ENCODE results near the gene XYLB.

The XYLB gene

DNA sequence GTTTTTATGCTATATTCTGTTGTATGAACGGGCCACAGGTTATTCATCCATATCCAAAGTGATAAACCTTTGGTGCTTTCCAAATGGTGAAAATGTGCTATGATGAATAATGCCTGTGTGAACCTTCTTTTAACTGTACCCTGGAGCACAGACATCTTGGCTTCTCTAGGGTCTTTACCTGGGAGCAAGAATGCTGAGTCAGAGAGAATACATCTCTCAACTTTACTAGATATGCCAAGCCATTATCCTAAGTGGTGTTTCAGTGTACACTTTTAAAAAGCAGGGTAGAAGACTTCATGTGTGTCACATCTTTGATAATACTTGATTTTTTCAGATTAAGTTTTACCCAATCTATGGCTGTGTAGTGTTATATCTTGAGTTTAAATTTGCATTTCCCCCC lies 23.5 kb upstream of the XYLB start:
- DNase-seq (ENCODE audit: low read depth) = no peak

DNA sequence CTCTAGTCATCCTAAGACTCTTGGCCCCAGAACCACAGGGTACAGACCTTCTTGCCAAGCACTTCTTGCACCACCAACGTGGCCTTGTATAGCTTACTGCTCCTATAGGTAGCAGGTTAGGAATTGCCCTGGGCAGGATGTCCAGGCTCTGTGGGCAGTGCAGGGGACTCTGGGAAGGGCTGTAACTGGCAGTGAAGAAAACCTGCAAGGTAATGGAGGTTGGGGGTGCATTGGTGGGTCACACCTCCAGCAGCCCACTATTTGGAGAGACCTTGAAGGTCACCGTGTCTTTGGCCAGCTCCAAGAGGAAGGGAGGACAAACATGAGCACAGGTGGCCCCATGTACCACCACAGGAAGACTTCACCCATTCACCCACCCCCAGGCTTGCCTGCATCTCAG lies 21.3 kb upstream of the XYLB start:
- DNase-seq (ENCODE audit: low read depth) = no peak

DNA sequence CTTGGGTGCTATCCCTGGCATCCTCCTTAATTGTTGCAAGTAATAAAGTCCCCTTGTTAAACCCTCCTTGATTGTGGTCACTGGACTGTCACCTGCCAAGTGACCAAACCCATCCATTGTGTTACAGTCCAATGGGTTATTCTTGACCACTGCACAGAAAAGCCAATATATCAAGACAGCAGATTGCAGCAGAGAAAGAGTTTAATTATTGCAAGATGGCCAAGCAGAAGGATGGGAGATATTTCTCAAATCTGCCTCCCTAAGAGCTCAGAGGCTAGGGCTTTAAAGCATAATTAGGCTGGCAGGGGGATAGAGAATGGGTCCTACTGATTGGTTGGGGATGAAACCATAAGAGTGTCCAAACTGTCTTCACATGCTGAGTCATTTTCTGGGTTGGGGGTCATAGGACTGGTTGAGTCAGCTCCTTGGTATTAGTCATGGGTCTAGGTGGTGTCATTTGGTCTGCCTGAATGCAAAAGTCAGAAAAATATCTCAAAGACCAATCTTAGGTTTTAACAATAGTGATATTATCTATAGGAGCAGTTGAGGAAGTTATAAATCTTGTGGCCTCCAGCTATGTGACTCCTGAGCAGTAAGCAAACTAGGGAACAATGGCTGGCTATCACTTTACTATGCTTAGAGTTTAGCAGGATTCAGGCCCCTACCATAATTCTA lies 19.1 kb upstream of the XYLB start:
- DNase-seq (ENCODE audit: low read depth) = no peak

DNA sequence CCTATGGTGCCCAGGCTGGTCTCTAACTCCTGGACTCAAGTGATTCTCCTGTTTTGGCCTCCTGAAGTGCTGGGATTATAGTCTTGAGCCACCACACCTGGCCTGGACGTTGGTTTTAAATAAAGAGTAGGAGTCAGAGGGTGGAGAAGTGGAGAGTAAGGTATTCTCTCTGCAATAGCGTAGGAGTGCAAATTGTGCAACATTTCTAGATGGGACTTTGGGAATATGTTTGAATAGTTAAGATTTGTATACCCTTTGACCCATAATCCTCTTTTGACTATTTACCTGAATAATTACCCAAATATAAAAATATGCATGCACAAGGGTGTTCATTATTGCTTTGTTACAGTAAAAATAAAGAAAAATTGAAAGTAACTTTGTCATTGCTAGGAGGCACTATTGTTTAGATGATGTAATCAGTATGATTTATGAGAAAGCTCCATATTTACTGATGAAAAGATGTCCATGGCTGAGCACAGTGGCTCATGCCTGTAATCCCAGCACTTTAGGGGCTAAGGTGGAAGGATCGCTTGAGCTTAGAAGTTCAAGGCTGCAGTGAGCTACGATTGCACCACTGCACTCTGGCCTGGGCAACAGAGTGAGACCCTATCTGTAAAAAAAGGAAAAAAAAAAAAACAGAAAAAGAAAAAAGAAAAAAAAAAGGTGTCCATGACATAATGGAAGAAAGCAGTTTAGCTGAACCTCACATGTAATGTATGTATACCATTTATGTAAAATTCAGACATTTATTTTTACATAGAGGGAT lies 15.1 kb upstream of the XYLB start:
- DNase-seq (ENCODE audit: low read depth) = no peak

DNA sequence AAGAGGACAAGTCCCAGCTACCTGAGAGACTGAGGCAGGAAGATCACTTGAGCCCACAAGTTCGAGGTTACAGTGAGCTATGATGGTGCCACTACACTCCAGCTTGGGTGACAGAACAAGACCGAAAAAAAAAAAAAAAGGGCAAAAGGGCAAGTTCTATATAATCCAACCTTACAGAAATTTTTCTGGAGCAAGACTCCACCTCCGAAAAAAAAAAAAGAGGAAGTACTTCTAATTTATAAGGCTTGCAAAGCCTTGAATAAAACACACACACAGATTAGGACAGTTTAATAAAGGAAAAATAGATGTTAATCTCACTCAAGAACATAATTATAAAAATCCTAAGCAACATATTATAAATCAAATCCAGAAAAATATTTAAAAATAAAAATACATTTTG lies 14.4 kb upstream of the XYLB start:
- no peak for DNase-seq (ENCODE audit: low read depth)

DNA sequence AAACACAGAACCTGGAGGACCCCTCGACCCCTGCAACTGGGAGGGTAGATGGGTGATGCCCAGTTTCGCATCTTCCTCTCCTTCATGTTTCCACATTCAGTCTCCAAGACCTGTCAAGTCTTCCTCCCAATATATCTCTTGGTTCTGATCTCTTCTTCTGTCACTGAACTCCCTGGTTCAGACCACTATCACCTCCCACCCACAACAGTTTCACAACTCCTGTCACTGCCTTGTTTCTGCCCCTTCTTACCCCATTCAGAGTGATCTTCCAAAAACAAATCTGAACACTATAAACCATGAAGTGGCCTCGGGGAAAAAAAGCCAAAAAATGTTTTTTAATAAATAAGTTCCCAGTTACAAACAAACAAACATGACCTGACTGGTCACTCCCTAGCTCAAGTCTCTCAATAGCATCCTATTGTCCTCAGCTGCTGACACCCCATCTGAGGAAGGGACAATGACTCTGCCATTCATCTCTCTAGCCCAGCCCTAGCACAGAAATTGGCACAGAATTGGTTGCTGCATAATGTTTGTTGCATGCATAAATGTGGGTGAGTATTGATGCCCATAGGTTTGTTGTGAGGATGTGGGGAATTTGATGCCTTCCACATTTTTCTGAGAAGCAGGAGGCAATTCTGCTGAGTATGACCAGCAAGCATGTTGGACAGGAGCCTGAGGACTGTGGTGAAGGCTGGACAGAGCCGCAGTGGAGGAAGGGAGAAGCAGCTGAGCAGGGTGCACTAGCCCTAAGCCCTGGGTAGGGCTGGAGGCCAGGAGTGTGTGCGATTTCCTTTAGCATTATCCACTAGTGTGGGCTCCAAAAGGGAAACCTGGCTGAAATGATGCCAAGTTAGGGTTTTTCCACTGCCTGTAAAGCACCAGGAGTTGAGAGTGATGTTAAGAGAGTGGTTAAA lies 12.2 kb upstream of the XYLB start:
- no peak for DNase-seq (ENCODE audit: low read depth)

DNA sequence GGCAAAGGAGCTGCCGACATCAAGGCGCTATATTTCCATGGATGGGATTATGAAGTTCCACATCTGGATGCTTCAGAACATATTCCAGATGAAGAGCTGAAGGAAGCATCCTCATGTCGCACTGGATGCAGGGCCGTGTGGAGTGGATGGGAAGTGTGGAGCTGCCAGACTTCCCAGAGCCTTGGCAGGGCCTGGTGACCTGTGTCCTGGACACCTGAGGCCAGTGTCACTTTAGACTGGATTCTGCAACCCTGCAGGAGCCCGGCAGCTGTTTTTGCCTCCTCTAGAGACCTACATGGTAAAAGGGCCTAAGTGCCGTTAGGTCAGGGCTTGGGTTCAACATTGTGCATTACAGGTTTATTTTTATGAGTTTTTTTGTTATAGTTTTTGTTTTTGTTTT lies 11.3 kb upstream of the XYLB start:
- no peak for DNase-seq (ENCODE audit: low read depth)

DNA sequence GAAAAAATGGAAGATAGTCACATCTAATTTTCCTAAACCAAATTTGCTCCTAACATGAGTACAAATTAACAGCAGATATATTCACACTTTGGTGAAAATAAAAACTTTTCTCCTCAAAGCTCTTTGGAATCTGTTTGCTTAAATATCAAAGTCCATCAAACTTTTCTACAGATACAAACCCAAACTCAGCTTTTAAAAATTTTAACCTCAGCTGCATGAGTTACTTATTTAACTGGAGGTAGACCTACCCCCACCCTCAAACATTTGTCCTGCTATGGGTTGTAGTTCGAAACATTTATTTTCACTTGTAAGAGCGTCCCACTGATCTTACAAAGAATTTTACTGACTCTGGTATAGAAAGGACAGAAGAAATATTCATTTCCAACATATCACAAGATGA lies 8.9 kb upstream of the XYLB start:
- no peak for DNase-seq (ENCODE audit: low read depth)

DNA sequence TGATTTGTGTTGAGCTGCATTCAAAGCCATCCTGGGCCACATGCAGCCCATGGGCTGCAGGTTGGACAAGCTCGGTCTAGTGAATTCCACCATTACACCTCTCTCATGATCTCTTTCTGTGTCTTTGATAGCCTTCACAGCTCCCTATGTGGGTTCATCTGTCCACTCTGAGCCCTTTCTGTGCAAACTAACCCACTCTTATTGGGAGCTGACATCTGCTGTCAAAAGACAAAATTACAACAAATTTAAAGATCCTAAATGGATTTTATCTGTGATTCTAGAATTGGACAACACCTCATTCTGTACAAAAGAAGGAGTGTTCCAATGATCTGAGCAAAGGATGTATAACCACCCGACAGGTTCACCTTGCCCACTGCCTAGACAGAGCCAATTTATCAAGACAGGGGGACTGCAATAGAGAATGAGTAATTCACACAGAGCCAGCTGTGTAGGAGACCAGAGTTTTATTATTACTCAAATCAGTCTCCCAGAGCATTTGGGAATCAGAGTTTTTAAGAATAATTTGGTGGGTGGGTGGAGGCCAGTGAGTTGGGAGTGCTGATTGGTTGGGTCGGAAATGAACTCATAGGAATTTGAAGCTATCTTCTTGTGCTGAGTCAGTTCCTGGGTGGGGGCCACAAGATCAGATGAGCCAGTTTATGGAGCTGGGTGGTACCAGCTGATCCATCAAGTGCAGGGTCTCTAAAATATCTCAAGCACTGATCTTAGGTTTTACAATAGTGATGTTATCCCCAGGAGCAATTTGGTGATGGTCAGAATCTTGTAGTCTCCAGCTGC lies 2.6 kb upstream of the XYLB start:
- no peak for DNase-seq (ENCODE audit: low read depth)

DNA sequence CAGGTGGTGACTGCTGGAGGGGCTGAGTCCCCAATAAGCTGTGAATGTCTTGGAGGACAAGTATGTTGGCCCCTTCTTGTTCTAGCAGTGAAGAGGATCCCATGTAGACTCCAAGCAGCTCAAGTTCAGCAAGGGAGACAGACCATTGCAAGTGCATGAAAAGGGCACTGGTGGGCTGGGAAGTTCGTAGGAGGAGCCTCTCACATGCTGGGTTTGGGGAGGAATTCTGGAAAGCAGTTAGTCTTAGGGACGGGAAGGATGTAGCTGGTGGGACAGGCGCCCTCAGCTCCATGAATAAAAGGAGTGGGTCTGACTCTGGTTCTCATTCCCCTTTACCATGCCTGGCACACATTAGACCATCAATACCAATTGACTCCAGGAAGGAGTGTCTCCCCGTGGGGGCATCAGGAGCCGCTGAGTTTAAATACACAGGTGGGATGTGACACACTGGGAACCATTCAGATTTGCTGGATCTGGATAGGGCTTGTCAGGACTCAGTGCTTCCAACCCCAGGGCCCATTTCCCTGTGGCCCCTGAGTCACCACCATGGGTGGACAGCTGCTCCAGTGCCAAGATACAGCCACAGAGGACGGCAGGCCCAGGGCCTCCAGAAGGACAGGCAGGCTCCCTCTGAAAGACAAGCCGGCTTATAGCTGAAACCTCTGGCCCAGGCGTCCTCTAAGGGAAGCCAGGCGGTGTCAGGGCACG lies 552 bp upstream of the XYLB start:
- DNase-seq (ENCODE audit: low read depth) = no peak

DNA sequence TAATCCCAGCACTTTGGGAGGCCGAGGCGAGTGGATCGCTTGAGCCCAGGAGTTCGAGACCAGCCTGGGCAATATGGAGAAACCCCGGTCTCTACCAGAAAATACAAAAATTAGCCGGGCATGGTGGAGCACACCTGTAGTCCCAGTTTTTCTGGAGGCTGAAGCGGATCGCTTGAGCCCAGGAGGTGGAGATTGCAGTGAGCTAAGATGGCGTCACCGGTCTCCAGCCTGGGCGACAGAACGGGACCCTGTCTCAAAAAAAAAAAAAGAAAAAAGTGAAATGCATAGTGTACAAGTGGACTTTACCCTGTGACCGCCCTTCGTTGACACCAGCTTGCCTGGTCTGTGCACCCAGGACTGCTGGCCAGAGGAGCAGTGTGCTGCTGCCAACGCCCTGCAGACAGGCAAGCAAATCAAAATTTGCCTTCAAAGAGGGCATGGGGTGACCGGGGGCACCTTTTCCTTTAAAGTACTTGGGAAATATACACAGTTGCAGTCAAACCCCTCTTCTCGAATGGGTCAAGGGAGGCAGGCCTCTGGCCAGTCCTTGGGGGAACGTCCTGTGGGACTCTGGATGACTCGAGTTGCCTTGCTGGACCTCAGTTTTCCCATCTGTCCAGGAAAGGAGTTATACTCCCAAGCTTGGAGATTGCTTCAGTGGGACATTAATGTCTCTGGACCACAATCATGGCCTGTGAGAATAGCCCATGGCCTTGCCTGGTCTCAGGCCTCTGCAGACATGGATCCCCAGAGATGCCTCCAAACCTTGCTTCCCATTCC lies 1.0 kb downstream of the XYLB start:
- DNase-seq (ENCODE audit: low read depth) = no peak

DNA sequence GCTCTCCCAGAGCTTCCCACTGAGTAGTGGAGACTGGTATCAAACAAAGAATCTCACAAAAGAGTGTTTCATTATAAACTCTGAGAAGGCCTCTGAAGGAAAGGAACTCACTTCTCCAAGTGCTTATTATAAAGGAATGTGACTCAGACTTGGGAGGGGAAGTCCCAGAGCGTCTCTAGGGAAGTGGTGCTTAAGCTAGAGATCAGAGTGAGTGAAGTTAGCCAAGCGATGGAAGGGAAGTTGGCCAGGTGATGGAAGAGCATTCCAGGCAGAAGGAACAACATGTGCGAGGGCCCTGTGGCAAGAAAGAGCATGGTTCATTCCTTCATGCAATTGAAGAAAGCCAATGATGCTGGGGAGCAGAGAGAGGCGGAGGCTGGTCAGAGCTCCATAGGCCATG lies 2.3 kb downstream of the XYLB start:
- DNase-seq (ENCODE audit: low read depth) = no peak

DNA sequence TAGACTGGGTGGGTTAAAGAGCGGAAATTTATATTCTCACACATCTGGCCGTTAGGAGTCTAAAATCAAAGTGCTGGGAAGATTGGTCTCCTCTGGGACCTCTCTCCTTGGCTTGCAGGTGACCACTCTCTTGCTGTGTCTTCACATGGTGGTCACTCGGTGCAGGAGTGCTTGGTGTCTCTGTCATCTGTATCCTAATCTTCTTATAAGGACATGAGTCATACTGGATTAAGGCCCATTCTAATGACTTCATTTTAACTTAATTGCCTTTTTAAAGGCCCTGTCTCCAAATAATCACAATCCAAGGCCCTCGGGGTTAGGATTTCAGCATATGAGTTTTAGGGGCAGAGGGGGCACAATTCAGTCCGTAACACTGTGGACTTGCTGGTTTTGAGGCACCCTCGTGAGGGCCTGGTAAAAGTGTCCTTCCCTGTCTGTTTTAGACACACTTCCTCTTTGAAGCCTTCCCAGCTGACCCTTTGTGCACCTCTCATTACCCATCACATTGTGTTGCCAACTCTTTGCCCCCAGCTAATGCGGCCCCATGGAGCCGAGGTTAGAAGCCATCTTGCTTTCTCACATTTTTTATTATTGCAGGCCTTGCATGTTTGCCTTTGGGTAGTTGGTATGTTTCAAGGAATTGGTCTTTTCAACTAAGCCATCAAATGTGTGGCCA lies 3.2 kb downstream of the XYLB start:
- DNase-seq (ENCODE audit: low read depth) = no peak

DNA sequence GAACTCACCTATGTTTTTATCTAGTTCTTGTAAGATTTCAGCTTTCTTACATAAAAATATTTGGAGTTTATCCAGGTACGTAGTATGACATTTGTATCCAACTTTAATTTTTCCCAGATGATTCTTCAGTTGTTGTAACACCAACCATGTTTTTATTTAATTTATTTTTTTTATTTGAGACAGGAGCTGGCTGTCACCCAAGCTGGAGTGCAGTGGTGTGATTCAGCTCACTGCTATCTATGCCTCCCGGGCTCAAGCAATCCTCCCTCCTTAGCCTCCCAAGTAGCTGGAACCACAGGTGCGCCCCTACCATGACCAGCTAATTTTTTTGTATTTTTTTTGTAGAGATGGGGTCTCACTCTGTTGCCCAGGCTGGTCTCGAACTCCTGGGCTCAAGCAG lies 6.6 kb downstream of the XYLB start:
- no peak for DNase-seq (ENCODE audit: low read depth)

DNA sequence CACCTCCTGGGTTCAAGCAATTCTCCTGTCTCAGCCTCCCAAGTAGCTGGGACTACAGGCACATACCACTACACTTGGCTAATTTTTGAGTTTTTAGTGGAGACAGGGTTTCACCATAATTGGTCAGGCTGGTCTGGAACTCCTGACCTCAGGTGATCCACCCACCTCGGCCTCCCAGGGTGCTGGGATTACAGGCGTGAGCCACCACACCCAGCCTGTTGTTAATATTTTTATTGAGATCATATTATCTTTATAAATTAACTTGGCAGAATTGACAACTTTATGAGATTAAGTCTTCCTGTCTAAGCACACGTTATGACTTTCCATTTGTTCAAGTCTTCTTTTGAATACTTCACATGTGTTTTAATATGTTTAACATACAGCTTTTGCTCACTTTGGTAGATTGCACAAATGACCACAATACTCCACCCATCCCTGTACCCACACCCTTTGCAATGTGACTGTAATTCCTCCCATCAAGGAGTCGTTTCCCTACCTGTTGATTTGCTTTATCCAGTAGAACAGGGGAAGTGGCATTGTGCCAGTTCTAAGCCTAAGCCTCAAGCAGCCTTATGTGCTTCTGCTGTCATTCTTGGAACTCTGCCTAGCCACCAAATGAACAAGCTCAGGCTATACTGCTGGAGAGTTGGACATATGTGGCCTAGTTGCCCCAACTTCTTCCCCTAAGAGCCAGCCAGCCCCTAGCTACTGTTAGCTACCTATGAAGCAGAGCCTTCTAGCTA lies 8.2 kb downstream of the XYLB start:
- no peak for DNase-seq (ENCODE audit: low read depth)

DNA sequence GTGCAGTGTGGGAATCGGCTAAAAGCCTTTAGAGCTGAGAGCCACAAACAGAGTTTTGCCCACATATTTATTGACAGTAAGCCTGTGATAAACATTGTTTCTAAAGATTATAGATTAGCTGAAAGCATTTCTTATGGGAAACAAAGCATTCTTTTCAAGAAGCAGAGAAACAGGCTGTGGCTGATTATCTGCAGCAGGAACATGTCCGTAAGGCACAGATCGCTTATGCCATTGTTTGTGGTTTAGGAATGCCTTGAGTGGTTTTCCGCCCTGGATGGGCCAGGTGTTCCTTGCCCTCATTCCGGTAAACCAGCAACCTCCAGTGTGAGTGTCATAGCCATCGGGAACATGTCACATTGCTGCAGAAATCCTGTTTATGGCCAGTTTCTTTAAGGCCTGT lies 12.5 kb downstream of the XYLB start:
- DNase-seq (ENCODE audit: low read depth) = no peak

DNA sequence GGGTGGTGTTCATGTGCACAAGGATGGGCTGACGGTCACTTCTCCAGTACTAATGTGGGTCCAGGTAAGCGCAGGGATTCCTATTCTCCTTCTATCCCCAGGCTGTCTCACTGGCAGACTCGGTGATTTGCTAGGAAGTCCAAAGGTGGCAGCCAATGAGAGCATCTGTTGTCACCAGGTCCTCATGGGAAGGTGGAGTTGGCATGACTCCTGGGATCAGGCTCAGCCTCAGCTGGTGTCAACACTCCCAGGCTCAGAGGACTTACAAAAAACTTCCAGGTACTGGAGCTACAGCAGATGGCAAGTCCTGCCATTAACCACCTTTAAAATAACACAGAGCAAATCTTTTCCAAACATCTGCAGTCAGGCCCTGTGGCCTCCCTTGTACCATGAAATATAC lies 13.8 kb downstream of the XYLB start:
- no peak for DNase-seq (ENCODE audit: low read depth)

DNA sequence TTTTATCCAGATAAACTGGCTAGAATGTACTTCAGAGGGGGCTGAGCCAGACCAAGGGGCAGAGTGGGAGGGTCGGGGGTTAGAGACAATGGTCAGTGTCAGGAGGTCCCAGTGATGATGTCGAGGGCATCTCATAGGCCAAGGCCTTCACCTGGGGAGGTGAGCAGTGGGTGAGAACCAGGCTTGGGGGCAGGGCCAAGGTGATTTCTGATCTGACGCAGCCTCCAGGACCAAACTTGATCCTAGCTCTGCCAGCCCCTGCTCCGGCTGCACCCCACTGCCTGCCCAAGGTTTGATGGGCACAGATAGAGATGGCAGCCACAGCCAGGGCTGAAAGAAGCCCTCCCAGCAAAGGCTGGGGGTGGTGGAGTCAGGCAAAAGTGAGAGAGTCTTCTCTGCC lies 14.9 kb downstream of the XYLB start:
- DNase-seq (ENCODE audit: low read depth) = no peak

DNA sequence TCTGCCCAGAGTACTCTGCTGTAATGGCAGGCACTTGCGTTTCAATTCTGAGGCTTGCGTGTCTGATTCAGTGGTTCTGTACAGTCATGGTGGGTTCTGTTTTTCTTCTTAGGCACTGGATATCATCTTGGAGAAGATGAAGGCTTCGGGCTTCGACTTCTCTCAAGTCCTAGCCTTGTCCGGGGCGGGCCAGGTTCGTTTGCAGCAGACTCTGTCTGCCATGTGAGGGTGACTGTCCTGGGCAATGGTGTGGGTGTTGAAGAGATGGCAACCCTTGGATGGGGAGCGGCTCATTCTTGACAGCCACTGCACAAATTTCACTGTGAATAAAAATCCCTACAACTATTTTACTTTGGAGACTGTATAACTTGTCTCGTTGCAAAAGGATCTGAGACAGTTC lies 16.2 kb downstream of the XYLB start:
- no peak for DNase-seq (ENCODE audit: low read depth)
